OCI-LY3 (cell line): Measurements from ENCODE around the gene CADM2.
A peak's percentile ranks its signal among the peaks of the same experiment; 100 is the strongest.

Experiments
- H2AFZ ChIP-seq: fragments of 200-600, 300-600 bp; shearing (Covaris generic); 2 replicates; pipeline ENCODE4 v1.6.0; 2014; ENCODE audit warnings: antibody characterized with exemption, low read depth, low read length
- H3K27ac ChIP-seq: fragments of 200-600, 300-600 bp; sonication (generic); 2 replicates; pipeline ENCODE4 v1.5.1; 2014; ENCODE audit warnings: mild to moderate bottlenecking, low read length, moderate library complexity, mixed read lengths
- H3K27me3 ChIP-seq: fragments of 200-600, 300-600 bp; sonication (generic); 2 replicates; pipeline ENCODE4 v1.6.1; 2014; ENCODE audit warnings: low read depth, low read length, mixed read lengths
- H3K36me3 ChIP-seq: fragments of 200-600, 300-600 bp; sonication (generic); replicated peaks from 2 replicates; pipeline ENCODE3; 2014; ENCODE audit warnings: low read depth, low read length, mixed read lengths
- H3K4me1 ChIP-seq: fragments of 300-600, 200-600 bp; sonication (generic); 2 replicates; pipeline ENCODE4 v1.6.1; 2014; ENCODE audit warnings: low read length, mixed read lengths
- H3K4me2 ChIP-seq: fragments of 200-600, 300-600 bp; sonication (generic); 2 replicates; pipeline ENCODE4 v1.6.1; 2014; ENCODE audit warnings: low read length, mixed read lengths
- H3K4me3 ChIP-seq: fragments of 300-600, 200-600 bp; sonication (generic); 2 replicates; pipeline ENCODE4 v1.5.1; 2014; ENCODE audit warnings: antibody characterized with exemption, mild to moderate bottlenecking, low read length, moderate library complexity
- H3K79me2 ChIP-seq: fragments of 300-600, 200-600 bp; shearing (Covaris generic); 2 replicates; pipeline ENCODE4 v1.6.1; 2014; ENCODE audit warnings: mild to moderate bottlenecking, low read length, mixed read lengths
- H3K9ac ChIP-seq: fragments of 300-600, 200-600 bp; shearing (Covaris generic); 2 replicates; pipeline ENCODE4 v1.6.0; 2014; ENCODE audit warnings: mild to moderate bottlenecking, low read length, moderate library complexity
- H3K9me3 ChIP-seq: fragments of 200-600, 300-600 bp; shearing (Covaris generic); 2 replicates; pipeline ENCODE4 v1.6.1; 2014; ENCODE audit warnings: low read length, mixed read lengths; ENCODE audit not compliant: insufficient read depth
- H4K20me1 ChIP-seq: fragments of 200-600, 300-600 bp; sonication (generic); 2 replicates; pipeline ENCODE4 v1.6.1; 2016; ENCODE audit warnings: low read length, mixed read lengths; ENCODE audit not compliant: insufficient read depth
- CTCF ChIP-seq: fragments of 200-600, 300-600 bp; sonication (generic); IDR thresholded peaks from 2 replicates; pipeline ENCODE4 v1.5.1; 2014; ENCODE audit warnings: antibody characterized with exemption, low read length, low read depth
- EZH2phosphoT487 ChIP-seq: fragments of 200-600 bp; shearing (Covaris generic); IDR thresholded peaks from 2 replicates; pipeline ENCODE4 v1.6.1; 2018; ENCODE audit warnings: antibody characterized with exemption, mixed run types, low read depth

CADM2 gene

GRCh38 chr3:85867072-85867471 is 908.3 kb downstream of the CADM2 start:
- Histone ChIP-seq H3K4me1 (peaks cover 6% of the 10 kb centered on the region), H3K79me2 (no peaks in the 10 kb centered on the region), H4K20me1 (no peaks in the 10 kb centered on the region), H3K27me3 (no peaks in the 10 kb centered on the region), H3K9ac (no peak overlapping the region), H2AFZ (no peak overlapping the region), H3K4me2 (no peak overlapping the region), H3K4me3 (no peak overlapping the region), H3K9me3 (no peaks in the 10 kb centered on the region), H3K36me3 (no peaks in the 10 kb centered on the region), H3K27ac (no peak overlapping the region)
- TF ChIP-seq EZH2phosphoT487 (no peak), CTCF (no peak)

GRCh38 chr3:85875589-85875988 is 916.8 kb downstream of the CADM2 start:
- H3K4me1 ChIP-seq, result no peaks in the 10 kb centered on the region
- H3K9me3 ChIP-seq, result no peaks in the 10 kb centered on the region
- H3K9ac ChIP-seq, result no peak overlapping the region
- no peak overlapping the region for H3K27ac ChIP-seq
- H3K4me3 ChIP-seq, result no peak overlapping the region
- H2AFZ ChIP-seq, result peak overlapping the region; percentile 44
- no peaks in the 10 kb centered on the region for H3K36me3 ChIP-seq
- TF ChIP-seq CTCF (no peak), EZH2phosphoT487 (no peak)
- no peaks in the 10 kb centered on the region for H4K20me1 ChIP-seq
- no peaks in the 10 kb centered on the region for H3K79me2 ChIP-seq
- H3K27me3 ChIP-seq, result no peaks in the 10 kb centered on the region
- no peak overlapping the region for H3K4me2 ChIP-seq

GRCh38 chr3:85877631-85878030 is 918.8 kb downstream of the CADM2 start:
- Histone ChIP-seq H3K4me3 (no peak overlapping the region), H4K20me1 (no peaks in the 10 kb centered on the region), H3K27me3 (no peaks in the 10 kb centered on the region), H3K4me2 (no peak overlapping the region), H3K9ac (no peak overlapping the region), H2AFZ (no peak overlapping the region), H3K79me2 (no peaks in the 10 kb centered on the region), H3K4me1 (no peaks in the 10 kb centered on the region), H3K9me3 (no peaks in the 10 kb centered on the region), H3K36me3 (no peaks in the 10 kb centered on the region), H3K27ac (no peak overlapping the region)
- TF ChIP-seq EZH2phosphoT487, result no peak
- no peak for TF ChIP-seq CTCF

- Histone ChIP-seq H3K4me2 (no peak overlapping the region), H3K9me3 (no peaks in the 10 kb centered on the region), H2AFZ (0 out of 2 replicates have a peak overlapping the region, but pooled peaks have one; percentile 0), H3K79me2 (no peaks in the 10 kb centered on the region), H4K20me1 (no peaks in the 10 kb centered on the region), H3K27ac (no peak overlapping the region), H3K27me3 (no peaks in the 10 kb centered on the region), H3K4me1 (no peaks in the 10 kb centered on the region), H3K9ac (no peak overlapping the region), H3K4me3 (no peak overlapping the region), H3K36me3 (no peaks in the 10 kb centered on the region)
- TF ChIP-seq CTCF, result no peak
- no peak for TF ChIP-seq EZH2phosphoT487
Observed at GRCh38 chr3:85881833-85882393, 923.1 kb downstream of the CADM2 start.
